OCI-LY1 (cell line): ENCODE results near the gene NOC3L.

Source experiments
- H2AFZ ChIP-seq: fragments of 200-600 bp; sonication (generic), shearing (Covaris generic); 2 replicates; pipeline ENCODE4 v1.6.0; 2014; ENCODE audit warnings: antibody characterized with exemption, mild to moderate bottlenecking, low read length
- H3F3A ChIP-seq: fragments of 200-600 bp; sonication (generic), shearing (Covaris generic); 2 replicates; pipeline ENCODE4 v1.6.0; 2014; ENCODE audit warnings: mild to moderate bottlenecking, antibody characterized with exemption, low read length, moderate library complexity; ENCODE audit not compliant: insufficient read depth
- H3K27ac ChIP-seq: fragments of 200-600 bp; sonication (generic); 2 replicates; pipeline ENCODE4 v1.5.1; 2014; ENCODE audit warnings: low read length, mixed run types, mild to moderate bottlenecking, low read depth; ENCODE audit not compliant: poor library complexity, severe bottlenecking
- H3K27me3 ChIP-seq: fragments of 200-600 bp; sonication (generic); 2 replicates; pipeline ENCODE4 v1.6.0; 2014; ENCODE audit warnings: antibody characterized with exemption, mild to moderate bottlenecking, low read length, moderate library complexity; ENCODE audit not compliant: insufficient read depth
- H3K36me3 ChIP-seq: fragments of 200-600 bp; sonication (generic); 2 replicates; pipeline ENCODE4 v1.6.1; 2014; ENCODE audit warnings: mild to moderate bottlenecking, antibody characterized with exemption, low read length, moderate library complexity, mixed read lengths; ENCODE audit not compliant: insufficient read depth
- H3K4me1 ChIP-seq: fragments of 200-600 bp; sonication (generic); 2 replicates; pipeline ENCODE4 v1.5.1; 2014; ENCODE audit warnings: mild to moderate bottlenecking, low read length, moderate library complexity; ENCODE audit not compliant: insufficient read depth, severe bottlenecking
- H3K4me2 ChIP-seq: fragments of 200-600 bp; sonication (generic), shearing (Covaris generic); 2 replicates; pipeline ENCODE4 v1.6.1; 2014; ENCODE audit warnings: low read length
- H3K4me3 ChIP-seq: fragments of 200-600 bp; sonication (generic); 2 replicates; pipeline ENCODE4 v1.5.1; 2014; ENCODE audit warnings: low read length, low read depth, mild to moderate bottlenecking, mixed read lengths; ENCODE audit not compliant: poor library complexity, severe bottlenecking
- H3K79me2 ChIP-seq: fragments of 200-600 bp; shearing (Covaris generic); 2 replicates; pipeline ENCODE4 v1.6.1; 2016; ENCODE audit warnings: mixed run types, low read length, mixed read lengths; ENCODE audit not compliant: insufficient read depth
- H3K9ac ChIP-seq: fragments of 200-600 bp; sonication (generic), shearing (Covaris generic); 2 replicates; pipeline ENCODE4 v1.6.1; 2014; ENCODE audit warnings: mild to moderate bottlenecking, low read length, mixed read lengths
- H3K9me2 ChIP-seq: fragments of 200-600 bp; sonication (generic), shearing (Covaris generic); 2 replicates; pipeline ENCODE4 v1.6.1; 2014; ENCODE audit warnings: low read depth, mild to moderate bottlenecking, low read length, mixed read lengths
- H3K9me3 ChIP-seq: fragments of 200-600 bp; shearing (Covaris generic); 2 replicates; pipeline ENCODE4 v1.6.1; 2014; ENCODE audit warnings: low read length, mixed read lengths
- H4K20me1 ChIP-seq: fragments of 200-600 bp; sonication (generic), shearing (Covaris generic); 2 replicates; pipeline ENCODE4 v1.6.0; 2016; ENCODE audit warnings: mild to moderate bottlenecking, low read length; ENCODE audit not compliant: insufficient read depth
- EZH2 ChIP-seq: fragments of 200-600 bp; sonication (generic), shearing (Covaris generic); IDR thresholded peaks from 2 replicates; pipeline ENCODE4 v1.8.0; 2017; ENCODE audit warnings: borderline replicate concordance, mixed run types, mild to moderate bottlenecking, antibody characterized with exemption, low read length, moderate library complexity, mixed read lengths
- TF ChIP-seq, protein P1 (sequence below): fragments of 200-600 bp; sonication (generic), shearing (Covaris generic); IDR thresholded peaks from 2 replicates; pipeline ENCODE4 v1.5.1; 2017; ENCODE audit warnings: mild to moderate bottlenecking, antibody characterized with exemption, low read length, moderate library complexity, mixed read lengths

Gene NOC3L

DNA sequence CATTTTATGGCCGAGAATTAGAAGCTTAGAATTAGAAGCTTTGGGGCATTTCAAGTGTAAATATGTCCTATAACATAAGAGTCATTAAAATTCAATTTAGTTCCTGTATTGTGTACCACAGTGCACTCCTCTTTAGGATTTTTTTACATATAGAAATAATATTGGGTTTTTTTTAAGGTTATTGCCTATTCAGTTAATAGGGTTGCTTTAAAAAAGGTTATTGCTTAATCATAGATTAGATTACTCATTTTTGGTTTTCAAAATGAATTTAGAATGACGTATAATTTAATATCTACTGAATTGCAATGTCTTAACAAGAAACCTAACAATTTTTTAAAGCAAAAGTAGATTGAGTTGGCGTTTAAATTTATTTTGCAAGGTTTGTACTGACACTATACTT, 34.1 kb downstream of the NOC3L start:
- Histone ChIP-seq H3K79me2 (no peaks in the 10 kb centered on the region), H3K4me3 (no peak overlapping the region), H2AFZ (no peak overlapping the region), H3K36me3 (peaks cover 27% of the 10 kb centered on the region), H3K27ac (no peak overlapping the region), H3K4me1 (no peaks in the 10 kb centered on the region), H3K9me3 (no peaks in the 10 kb centered on the region), H3K9ac (no peak overlapping the region), H3K9me2 (no peaks in the 10 kb centered on the region), H4K20me1 (no peaks in the 10 kb centered on the region), H3K4me2 (no peak overlapping the region), H3F3A (no peaks in the 10 kb centered on the region), H3K27me3 (no peaks in the 10 kb centered on the region)
- TF ChIP-seq, protein P1, sequence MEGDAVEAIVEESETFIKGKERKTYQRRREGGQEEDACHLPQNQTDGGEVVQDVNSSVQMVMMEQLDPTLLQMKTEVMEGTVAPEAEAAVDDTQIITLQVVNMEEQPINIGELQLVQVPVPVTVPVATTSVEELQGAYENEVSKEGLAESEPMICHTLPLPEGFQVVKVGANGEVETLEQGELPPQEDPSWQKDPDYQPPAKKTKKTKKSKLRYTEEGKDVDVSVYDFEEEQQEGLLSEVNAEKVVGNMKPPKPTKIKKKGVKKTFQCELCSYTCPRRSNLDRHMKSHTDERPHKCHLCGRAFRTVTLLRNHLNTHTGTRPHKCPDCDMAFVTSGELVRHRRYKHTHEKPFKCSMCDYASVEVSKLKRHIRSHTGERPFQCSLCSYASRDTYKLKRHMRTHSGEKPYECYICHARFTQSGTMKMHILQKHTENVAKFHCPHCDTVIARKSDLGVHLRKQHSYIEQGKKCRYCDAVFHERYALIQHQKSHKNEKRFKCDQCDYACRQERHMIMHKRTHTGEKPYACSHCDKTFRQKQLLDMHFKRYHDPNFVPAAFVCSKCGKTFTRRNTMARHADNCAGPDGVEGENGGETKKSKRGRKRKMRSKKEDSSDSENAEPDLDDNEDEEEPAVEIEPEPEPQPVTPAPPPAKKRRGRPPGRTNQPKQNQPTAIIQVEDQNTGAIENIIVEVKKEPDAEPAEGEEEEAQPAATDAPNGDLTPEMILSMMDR = no peak

DNA sequence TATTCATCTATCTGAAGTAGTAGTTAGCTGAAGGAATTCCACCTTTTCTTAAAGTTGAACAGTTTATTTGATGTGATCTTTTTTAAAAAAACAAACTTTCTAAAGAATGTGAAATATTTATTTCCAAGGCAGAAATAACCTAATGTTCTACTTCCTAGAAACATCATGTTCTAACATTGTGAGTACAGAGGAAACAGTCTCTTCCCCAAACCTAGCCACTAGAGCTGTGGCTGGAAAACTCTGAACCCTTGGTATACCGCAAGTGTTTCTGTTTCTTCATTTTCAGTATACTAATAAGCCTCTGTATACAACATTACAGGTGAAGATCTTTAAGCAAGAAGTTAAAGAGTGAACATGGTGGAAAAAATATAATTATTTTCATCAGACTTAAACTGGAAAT, 35.1 kb downstream of the NOC3L start:
- Histone ChIP-seq H3F3A (no peaks in the 10 kb centered on the region), H3K27me3 (no peaks in the 10 kb centered on the region), H3K4me1 (no peaks in the 10 kb centered on the region), H3K9me3 (no peaks in the 10 kb centered on the region), H3K9me2 (no peaks in the 10 kb centered on the region), H3K36me3 (peaks cover 23% of the 10 kb centered on the region), H3K4me3 (no peak overlapping the region), H4K20me1 (no peaks in the 10 kb centered on the region), H3K27ac (no peak overlapping the region), H3K4me2 (no peak overlapping the region), H3K9ac (no peak overlapping the region), H2AFZ (no peak overlapping the region), H3K79me2 (no peaks in the 10 kb centered on the region)
- TF ChIP-seq EZH2 = no peak
- TF ChIP-seq, protein P1 = no peak

DNA sequence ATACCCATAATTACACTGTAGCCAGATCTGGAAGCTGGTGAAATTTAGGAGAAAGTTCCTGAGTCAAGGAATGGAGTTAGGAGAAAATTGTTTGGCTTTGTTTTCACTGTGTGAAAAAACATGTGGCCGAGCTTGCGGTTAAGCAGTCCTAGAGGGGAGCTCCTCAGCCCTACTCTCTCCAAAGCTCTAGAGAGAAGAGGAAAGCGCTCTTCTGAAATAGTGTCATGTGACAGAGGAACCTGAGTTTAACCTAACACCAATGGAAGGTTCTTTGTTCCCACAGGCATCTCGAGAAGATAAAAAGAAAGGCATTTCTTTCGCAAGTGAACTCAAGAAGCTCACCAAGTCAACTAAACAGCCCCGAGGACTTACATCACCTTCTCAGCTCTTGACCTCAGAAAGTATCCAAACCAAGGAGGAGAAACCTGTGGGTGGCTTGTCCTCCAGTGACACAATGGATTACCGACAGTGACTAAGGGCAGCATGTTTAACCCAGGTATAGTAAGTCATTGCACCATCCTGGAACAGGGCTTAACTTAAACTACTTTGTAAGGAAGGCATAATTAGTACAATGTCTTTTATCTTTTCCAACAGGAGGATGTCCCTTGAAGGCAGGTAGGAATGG, 38.0 kb downstream of the NOC3L start:
- no peaks in the 10 kb centered on the region for H3K27me3 ChIP-seq
- no peaks in the 10 kb centered on the region for H3K9me3 ChIP-seq
- H3K9me2 ChIP-seq = no peaks in the 10 kb centered on the region
- H3K79me2 ChIP-seq = no peaks in the 10 kb centered on the region
- H3K36me3 ChIP-seq = peaks cover 6% of the 10 kb centered on the region; the same call in 1 of the 2 replicates
- no peak for TF ChIP-seq EZH2
- TF ChIP-seq, protein P1 = no peak
- no peaks in the 10 kb centered on the region for H4K20me1 ChIP-seq
- no peak overlapping the region for H2AFZ ChIP-seq
- no peak overlapping the region for H3K27ac ChIP-seq
- no peak overlapping the region for H3K4me3 ChIP-seq
- no peak overlapping the region for H3K9ac ChIP-seq
- no peaks in the 10 kb centered on the region for H3K4me1 ChIP-seq
- no peaks in the 10 kb centered on the region for H3F3A ChIP-seq
- no peak overlapping the region for H3K4me2 ChIP-seq
